ENCODE measurements around the gene PCDHGB1. TPM values are rescaled to one million over a fixed set of nuclear protein-coding genes. Genes with fewer than 3 reads are reported as not detected.
"Not testable (repeated sequence)": the region's sequence is repeated elsewhere in the genome, so short reads cannot be mapped to it uniquely, and the experiment has no call there.

The PCDHGB1 gene
- polyA plus RNA-seq, 1 experiment = 3.2 TPM

- Histone ChIP-seq H3K27ac (ENCODE audit: low read depth, low read length) (no peak overlapping the region), H3K4me3 (ENCODE audit: low read depth, low read length) (no peak overlapping the region), H3K9me3 (ENCODE audit: control insufficient read depth, insufficient read depth, low read length) (peaks cover 42% of the 10 kb centered on the region), H3K27me3 (ENCODE audit: control insufficient read depth, insufficient read depth, low read length) (peaks cover 2% of the 10 kb centered on the region)
- DNase-seq (ENCODE audit: low read depth, low spot score) = no peak
- CTCF ChIA-PET = no interaction called here
- TF ChIP-seq CTCF (IDR thresholded peaks at IDR 0.05; ENCODE audit: low read depth, low read length) = no peak
- POLR2A ChIA-PET = no interaction called here
These were observed 4.6 kb upstream of the PCDHGB1 start for GRCh38 chr5:141345327-141345726.

GRCh38 chr5:141346017-141346416, 3.9 kb upstream of the PCDHGB1 start:
- POLR2A ChIA-PET; H3K4me3 ChIP-seq (ENCODE audit: low read depth, low read length); H3K27ac ChIP-seq (ENCODE audit: low read depth, low read length); DNase-seq (ENCODE audit: low read depth, low spot score); H3K27me3 ChIP-seq (ENCODE audit: control insufficient read depth, insufficient read depth, low read length): not testable (repeated sequence)
- H3K9me3 ChIP-seq (ENCODE audit: control insufficient read depth, insufficient read depth, low read length) = peaks cover 41% of the 10 kb centered on the region
- CTCF ChIA-PET = interaction anchor here (1.5 to 5.8 kb wide), 2 partner anchors 7 to 217 kb away, joined by 3 to 46 read pairs; partner anchors contain the start of gene PCDHGA2

GRCh38 chr5:141351591-141351990, 1.7 kb downstream of the PCDHGB1 start:
- DNase-seq (ENCODE audit: low read depth, low spot score) = no peak
- no peak for TF ChIP-seq CTCF (IDR thresholded peaks at IDR 0.05; ENCODE audit: low read depth, low read length)
- no peak overlapping the region for H3K4me3 ChIP-seq (ENCODE audit: low read depth, low read length)
- no peak overlapping the region for H3K27ac ChIP-seq (ENCODE audit: low read depth, low read length)
- H3K9me3 ChIP-seq (ENCODE audit: control insufficient read depth, insufficient read depth, low read length) = peaks cover 44% of the 10 kb centered on the region
- CTCF ChIA-PET = interaction anchor here (0.6 to 5.8 kb wide), 6 partner anchors 17 to 212 kb away, joined by 3 to 46 read pairs (median 14); partner anchors contain the start of genes PCDHGA1, PCDHGB3 and TAF7
- POLR2A ChIA-PET = no interaction called here
- H3K27me3 ChIP-seq (ENCODE audit: control insufficient read depth, insufficient read depth, low read length) = peaks cover 2% of the 10 kb centered on the region

- H3K4me3 ChIP-seq (ENCODE audit: low read depth, low read length) = peak within 1 kb of the TSS; percentile 51
- ChIA-PET POLR2A (interaction anchor here (1.0 kb wide), 1 partner anchor 209 kb away, joined by 3 read pairs; no protein-coding TSS in a partner anchor), CTCF (interaction anchor here (1.1 to 2.7 kb wide), 9 partner anchors 16 to 212 kb away, joined by 3 to 35 read pairs (median 6); partner anchors contain the start of genes PCDHGA10, PCDHGA2, PCDHGB7 and TAF7)
- H3K9me3 ChIP-seq (ENCODE audit: control insufficient read depth, insufficient read depth, low read length) = peaks cover 56% of the 10 kb centered on the region
- peak; percentile 54 for TF ChIP-seq CTCF (IDR thresholded peaks at IDR 0.05; ENCODE audit: low read depth, low read length)
- H3K27me3 ChIP-seq (ENCODE audit: control insufficient read depth, insufficient read depth, low read length) = peaks cover 2% of the 10 kb centered on the region
- no peak for DNase-seq (ENCODE audit: low read depth, low spot score)
- peak within 1 kb of the TSS; percentile 33 for H3K27ac ChIP-seq (ENCODE audit: low read depth, low read length)
These were observed 5.1 kb downstream of the PCDHGB1 start, which contains the start of gene PCDHGA4 for GRCh38 chr5:141354900-141355469. Gene PCDHGA4, plus strand, starts transcription at chr5:141355021. Its CDS starts 87 bp downstream, at chr5:141355108.

- ChIA-PET CTCF (interaction anchor here (1.1 to 2.7 kb wide), 10 partner anchors 17 to 211 kb away, joined by 3 to 35 read pairs (median 6); partner anchors contain the start of genes PCDHGA10, PCDHGA2, PCDHGB7 and TAF7), POLR2A (no interaction called here)
- no peak for TF ChIP-seq CTCF (IDR thresholded peaks at IDR 0.05; ENCODE audit: low read depth, low read length)
- Histone ChIP-seq H3K4me3 (ENCODE audit: low read depth, low read length) (peak overlapping the region; percentile 51), H3K27me3 (ENCODE audit: control insufficient read depth, insufficient read depth, low read length) (peaks cover 4% of the 10 kb centered on the region), H3K27ac (ENCODE audit: low read depth, low read length) (no peak overlapping the region), H3K9me3 (ENCODE audit: control insufficient read depth, insufficient read depth, low read length) (peaks cover 57% of the 10 kb centered on the region)
- DNase-seq (ENCODE audit: low read depth, low spot score) = no peak
These were observed 5.7 kb downstream of the PCDHGB1 start for GRCh38 chr5:141355641-141356040.

Measured in AG04450 (cell line).